MM.1S (cell line): ENCODE results near the gene WDR77.

Experiments
- DNase-seq: peaks from one replicate; pipeline ENCODE4 v3.0.0-alpha.2; 2015
- H2AFZ ChIP-seq: fragments of 300-600 bp; sonication (generic); 2 replicates; pipeline ENCODE4 v1.6.0; 2016; ENCODE audit warnings: antibody characterized with exemption, low read length
- H3F3A ChIP-seq: fragments of 300-600 bp; sonication (generic); 2 replicates; pipeline ENCODE4 v1.6.1; 2016; ENCODE audit warnings: mild to moderate bottlenecking, antibody characterized with exemption, low read length, moderate library complexity, mixed read lengths; ENCODE audit not compliant: insufficient read depth
- H3K27ac ChIP-seq: fragments of 300-600 bp; sonication (generic); 2 replicates; pipeline ENCODE4 v1.5.1; 2016; ENCODE audit warnings: mild to moderate bottlenecking, low read length
- H3K27me3 ChIP-seq: fragments of 300-600 bp; sonication (generic); replicated peaks from 2 replicates; pipeline ENCODE4 v1.6.0; 2016; ENCODE audit warnings: low read length; ENCODE audit not compliant: insufficient read depth
- H3K36me3 ChIP-seq: fragments of 300-600 bp; sonication (generic); replicated peaks from 2 replicates; pipeline ENCODE4 v1.6.1; 2016; ENCODE audit warnings: mild to moderate bottlenecking, low read length, mixed read lengths; ENCODE audit not compliant: insufficient read depth
- H3K4me1 ChIP-seq: fragments of 300-600 bp; sonication (generic); 2 replicates; pipeline ENCODE4 v1.6.1; 2016; ENCODE audit warnings: low read length, mixed read lengths
- H3K4me2 ChIP-seq: fragments of 300-600 bp; sonication (generic); 2 replicates; pipeline ENCODE4 v1.6.0; 2016; ENCODE audit warnings: low read depth, low read length
- H3K4me3 ChIP-seq: fragments of 300-600 bp; sonication (generic); 2 replicates; pipeline ENCODE4 v1.5.1; 2016; ENCODE audit warnings: low read length, mixed read lengths
- H3K79me2 ChIP-seq: fragments of 300-600 bp; sonication (generic); 2 replicates; pipeline ENCODE4 v1.6.1; 2016; ENCODE audit warnings: mixed run types, low read length, mixed read lengths
- H3K9ac ChIP-seq: fragments of 300-600 bp; sonication (generic); 2 replicates; pipeline ENCODE4 v1.6.1; 2016; ENCODE audit warnings: low read length, mixed read lengths
- H3K9me2 ChIP-seq: fragments of 300-600 bp; sonication (generic); replicated peaks from 2 replicates; pipeline ENCODE4 v1.6.1; 2016; ENCODE audit warnings: mild to moderate bottlenecking, low read length, mixed read lengths; ENCODE audit not compliant: insufficient read depth
- H3K9me3 ChIP-seq: fragments of 300-600 bp; sonication (generic); replicated peaks from 2 replicates; pipeline ENCODE4 v1.6.1; 2016; ENCODE audit warnings: mild to moderate bottlenecking, low read length, mixed read lengths; ENCODE audit not compliant: insufficient read depth
- H4K20me1 ChIP-seq: fragments of 300-600 bp; sonication (generic); 2 replicates; pipeline ENCODE4 v1.6.1; 2016; ENCODE audit warnings: mild to moderate bottlenecking, low read length, moderate library complexity, mixed read lengths; ENCODE audit not compliant: insufficient read depth
- EZH2 ChIP-seq: fragments of 300-600 bp; sonication (generic); optimal IDR thresholded peaks from 2 replicates; pipeline ENCODE3; 2017; ENCODE audit warnings: low read depth, mild to moderate bottlenecking, antibody characterized with exemption, low read length, mixed read lengths
- EZH2phosphoT487 ChIP-seq: fragments of 300-600 bp; sonication (generic); IDR thresholded peaks from 2 replicates; pipeline ENCODE4 v1.6.1; 2018; ENCODE audit warnings: antibody characterized with exemption, low read length
- TF ChIP-seq, protein P1 (sequence below): fragments of 300-600 bp; sonication (generic); IDR thresholded peaks from 2 replicates; pipeline ENCODE4 v1.5.1; 2016; ENCODE audit warnings: antibody characterized with exemption, low read length, mixed read lengths

The WDR77 gene

GRCh38 chr1:111448918-111449702 lies at the start of gene WDR77, which contains the start of gene ATP5PB:
WDR77 (minus strand) TSS chr1:111449256; CDS start chr1:111449169, 87 bp downstream.
ATP5PB (plus strand) TSS chr1:111449464; CDS start chr1:111449542, 78 bp downstream.
- Histone ChIP-seq H3K9me2 (no peaks in the 10 kb centered on the region), H2AFZ (peak within 1 kb of the TSS; percentile 83), H3K4me1 (peaks cover 5% of the 10 kb centered on the region), H3K27me3 (no peaks in the 10 kb centered on the region), H3K4me3 (peak within 1 kb of the TSS; percentile 93), H3F3A (no peaks in the 10 kb centered on the region), H4K20me1 (no peaks in the 10 kb centered on the region), H3K9me3 (no peaks in the 10 kb centered on the region), H3K27ac (peak within 1 kb of the TSS; percentile 53; the same call in 1 of the 2 replicates), H3K9ac (peak within 1 kb of the TSS; percentile 91), H3K79me2 (peaks cover 46% of the 10 kb centered on the region), H3K36me3 (no peaks in the 10 kb centered on the region), H3K4me2 (peak within 1 kb of the TSS; percentile 84)
- peak; percentile 96 for DNase-seq
- TF ChIP-seq EZH2phosphoT487: no peak
- TF ChIP-seq EZH2: no peak
- TF ChIP-seq, protein P1, sequence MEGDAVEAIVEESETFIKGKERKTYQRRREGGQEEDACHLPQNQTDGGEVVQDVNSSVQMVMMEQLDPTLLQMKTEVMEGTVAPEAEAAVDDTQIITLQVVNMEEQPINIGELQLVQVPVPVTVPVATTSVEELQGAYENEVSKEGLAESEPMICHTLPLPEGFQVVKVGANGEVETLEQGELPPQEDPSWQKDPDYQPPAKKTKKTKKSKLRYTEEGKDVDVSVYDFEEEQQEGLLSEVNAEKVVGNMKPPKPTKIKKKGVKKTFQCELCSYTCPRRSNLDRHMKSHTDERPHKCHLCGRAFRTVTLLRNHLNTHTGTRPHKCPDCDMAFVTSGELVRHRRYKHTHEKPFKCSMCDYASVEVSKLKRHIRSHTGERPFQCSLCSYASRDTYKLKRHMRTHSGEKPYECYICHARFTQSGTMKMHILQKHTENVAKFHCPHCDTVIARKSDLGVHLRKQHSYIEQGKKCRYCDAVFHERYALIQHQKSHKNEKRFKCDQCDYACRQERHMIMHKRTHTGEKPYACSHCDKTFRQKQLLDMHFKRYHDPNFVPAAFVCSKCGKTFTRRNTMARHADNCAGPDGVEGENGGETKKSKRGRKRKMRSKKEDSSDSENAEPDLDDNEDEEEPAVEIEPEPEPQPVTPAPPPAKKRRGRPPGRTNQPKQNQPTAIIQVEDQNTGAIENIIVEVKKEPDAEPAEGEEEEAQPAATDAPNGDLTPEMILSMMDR: no peak

DNA sequence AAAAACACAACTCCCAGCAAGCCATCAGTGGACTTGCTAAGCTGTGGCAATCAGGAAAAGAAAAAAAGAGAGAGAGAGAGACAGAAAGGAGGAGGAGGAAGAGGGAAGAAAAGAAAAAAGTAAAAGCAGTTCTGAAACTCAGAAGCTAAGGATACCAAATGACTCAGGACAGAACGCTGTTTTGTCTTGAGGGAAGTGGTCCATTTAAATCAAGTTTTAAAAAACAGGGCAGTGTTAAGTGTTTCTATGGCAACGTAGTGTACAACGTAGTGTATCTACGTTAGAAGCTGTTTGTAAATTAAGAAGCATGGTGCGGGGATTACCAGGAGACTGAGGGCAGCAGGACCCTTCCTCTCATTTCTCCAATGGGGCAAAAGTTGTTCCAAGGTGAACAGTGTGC lies 48.5 kb upstream of the WDR77 start:
- no peak for DNase-seq
- peaks cover 3% of the 10 kb centered on the region; the same call in 1 of the 2 replicates for H3F3A ChIP-seq
- H3K4me3 ChIP-seq: no peak overlapping the region
- H3K9me3 ChIP-seq: no peaks in the 10 kb centered on the region
- no peak for TF ChIP-seq EZH2phosphoT487
- TF ChIP-seq, protein P1: no peak
- no peak for TF ChIP-seq EZH2
- no peaks in the 10 kb centered on the region for H3K27me3 ChIP-seq
- H3K36me3 ChIP-seq: no peaks in the 10 kb centered on the region
- H3K4me1 ChIP-seq: 0 out of 2 replicates have a peak, but pooled peaks cover 5% of the 10 kb centered on the region
- H3K9me2 ChIP-seq: no peaks in the 10 kb centered on the region
- H4K20me1 ChIP-seq: no peaks in the 10 kb centered on the region
- H3K79me2 ChIP-seq: no peaks in the 10 kb centered on the region
- no peak overlapping the region for H2AFZ ChIP-seq
- H3K4me2 ChIP-seq: no peak overlapping the region
- H3K9ac ChIP-seq: no peak overlapping the region
- H3K27ac ChIP-seq: no peak overlapping the region

DNA sequence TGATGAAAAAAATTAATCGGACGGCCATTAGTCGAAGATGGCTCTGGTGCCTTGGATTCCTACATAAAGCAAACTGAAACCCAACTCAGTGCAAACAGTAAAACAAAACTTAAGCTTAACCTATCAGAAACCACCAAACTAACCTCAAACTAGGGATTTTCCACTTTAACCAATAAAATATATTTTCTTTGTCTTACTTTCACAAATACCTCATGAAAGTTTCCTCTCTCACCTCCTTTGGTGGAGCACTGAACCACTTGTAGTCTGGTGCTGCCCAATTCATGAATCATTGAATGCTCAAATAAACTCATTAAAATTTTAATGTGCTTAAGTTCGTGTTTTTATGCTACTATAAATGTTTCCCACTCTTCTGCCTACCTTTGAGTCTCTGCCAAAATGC lies 47.3 kb upstream of the WDR77 start:
- TF ChIP-seq EZH2phosphoT487: no peak
- no peak for TF ChIP-seq EZH2
- Histone ChIP-seq H3K36me3 (no peaks in the 10 kb centered on the region), H3K4me1 (0 out of 2 replicates have a peak, but pooled peaks cover 5% of the 10 kb centered on the region), H3K9me3 (no peaks in the 10 kb centered on the region), H3K4me3 (peak overlapping the region; percentile 27; the same call in 1 of the 2 replicates), H4K20me1 (no peaks in the 10 kb centered on the region), H3K79me2 (no peaks in the 10 kb centered on the region), H3K4me2 (peak overlapping the region; percentile 45; the same call in 1 of the 2 replicates), H3K27ac (peak overlapping the region; percentile 50; the same call in 1 of the 2 replicates), H3K9me2 (no peaks in the 10 kb centered on the region), H2AFZ (no peak overlapping the region), H3K9ac (no peak overlapping the region), H3K27me3 (no peaks in the 10 kb centered on the region), H3F3A (peaks cover 3% of the 10 kb centered on the region; the same call in 1 of the 2 replicates)
- peak; percentile 71 for DNase-seq
